Neutrophil (primary cell): ENCODE data around the gene ZNF385D.

ENCODE experiments used
- H3K27ac ChIP-seq: fragments of 200-600 bp; sonication (generic); 2 replicates; pipeline ENCODE4 v1.5.1; 2016; ENCODE audit warnings: mild to moderate bottlenecking, moderate library complexity
- H3K27me3 ChIP-seq: fragments of 200-600 bp; sonication (generic); 2 replicates; pipeline ENCODE4 v1.6.0; 2016; ENCODE audit warnings: mild to moderate bottlenecking
- H3K36me3 ChIP-seq: fragments of 200-600 bp; sonication (generic); 2 replicates; pipeline ENCODE4 v1.5.1; 2017
- H3K4me1 ChIP-seq, 2 experiments: fragments of 200-600 bp in 1 of 2; sonication (generic) in 1 of 2; 1 replicate in 1 of 2; 2 replicates in 1 of 2; pipeline versions ENCODE4 v1.5.1 to v1.6.1; 2013 to 2016; ENCODE audit warnings: low read depth in 1 of 2, low read length in 1 of 2, mild to moderate bottlenecking in 1 of 2, moderate library complexity in 1 of 2; ENCODE audit not compliant: control insufficient read depth in 1 of 2, insufficient read depth in 1 of 2
- H3K4me3 ChIP-seq, 2 experiments: fragments of 200-600 bp in 1 of 2; sonication (generic) in 1 of 2; 1 replicate in 1 of 2; 2 replicates in 1 of 2; pipeline ENCODE4 v1.5.1; 2013 to 2016; ENCODE audit warnings: low read depth in 1 of 2, low read length in 1 of 2, mild to moderate bottlenecking in 1 of 2, moderate library complexity in 1 of 2
- H3K9me3 ChIP-seq: fragments of 200-600 bp; sonication (generic); 2 replicates; pipeline ENCODE4 v1.5.1; 2016
- TF ChIP-seq, protein P1 (sequence below): fragments of 200-600 bp; sonication (generic); IDR thresholded peaks from 2 replicates; pipeline ENCODE4 v1.5.1; 2016; ENCODE audit warnings: antibody characterized with exemption

Gene ZNF385D

DNA sequence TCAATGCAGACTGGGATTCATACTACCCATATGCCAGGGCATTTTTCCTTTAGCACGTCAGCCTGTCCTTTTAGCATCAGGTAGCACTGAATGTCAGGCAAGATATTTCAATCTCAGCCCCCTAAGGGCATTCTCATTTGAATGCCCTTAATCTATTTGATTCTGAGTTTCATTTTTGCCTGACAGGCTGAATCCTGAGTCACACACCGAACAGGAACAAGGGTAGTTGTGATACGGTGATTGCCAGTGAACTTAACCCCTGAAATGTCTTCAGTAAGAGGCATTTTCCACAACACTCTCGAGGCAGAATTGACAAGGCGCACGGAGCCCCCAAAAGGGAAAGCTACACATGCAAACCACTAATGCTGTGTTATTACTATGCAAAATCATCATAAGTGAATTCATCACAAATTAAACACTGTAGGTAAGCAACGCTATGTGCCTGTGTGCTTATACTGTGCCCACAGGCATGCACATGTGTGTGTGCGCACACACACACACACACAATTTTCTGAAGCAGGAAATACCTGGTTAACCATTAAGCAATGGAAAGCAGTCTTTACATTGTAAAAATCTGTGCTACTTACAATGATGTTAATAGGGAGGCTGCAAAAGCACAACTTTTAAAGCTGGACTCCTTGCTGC lies 130.4 kb downstream of the ZNF385D start:
- Histone ChIP-seq H3K4me1 (no peaks in the 10 kb centered on the region), H3K27ac (no peak overlapping the region), H3K9me3 (no peaks in the 10 kb centered on the region), H3K27me3 (no peaks in the 10 kb centered on the region), H3K36me3 (no peaks in the 10 kb centered on the region), H3K4me3 (no peak overlapping the region)
- TF ChIP-seq, protein P1, sequence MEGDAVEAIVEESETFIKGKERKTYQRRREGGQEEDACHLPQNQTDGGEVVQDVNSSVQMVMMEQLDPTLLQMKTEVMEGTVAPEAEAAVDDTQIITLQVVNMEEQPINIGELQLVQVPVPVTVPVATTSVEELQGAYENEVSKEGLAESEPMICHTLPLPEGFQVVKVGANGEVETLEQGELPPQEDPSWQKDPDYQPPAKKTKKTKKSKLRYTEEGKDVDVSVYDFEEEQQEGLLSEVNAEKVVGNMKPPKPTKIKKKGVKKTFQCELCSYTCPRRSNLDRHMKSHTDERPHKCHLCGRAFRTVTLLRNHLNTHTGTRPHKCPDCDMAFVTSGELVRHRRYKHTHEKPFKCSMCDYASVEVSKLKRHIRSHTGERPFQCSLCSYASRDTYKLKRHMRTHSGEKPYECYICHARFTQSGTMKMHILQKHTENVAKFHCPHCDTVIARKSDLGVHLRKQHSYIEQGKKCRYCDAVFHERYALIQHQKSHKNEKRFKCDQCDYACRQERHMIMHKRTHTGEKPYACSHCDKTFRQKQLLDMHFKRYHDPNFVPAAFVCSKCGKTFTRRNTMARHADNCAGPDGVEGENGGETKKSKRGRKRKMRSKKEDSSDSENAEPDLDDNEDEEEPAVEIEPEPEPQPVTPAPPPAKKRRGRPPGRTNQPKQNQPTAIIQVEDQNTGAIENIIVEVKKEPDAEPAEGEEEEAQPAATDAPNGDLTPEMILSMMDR, result no peak

DNA sequence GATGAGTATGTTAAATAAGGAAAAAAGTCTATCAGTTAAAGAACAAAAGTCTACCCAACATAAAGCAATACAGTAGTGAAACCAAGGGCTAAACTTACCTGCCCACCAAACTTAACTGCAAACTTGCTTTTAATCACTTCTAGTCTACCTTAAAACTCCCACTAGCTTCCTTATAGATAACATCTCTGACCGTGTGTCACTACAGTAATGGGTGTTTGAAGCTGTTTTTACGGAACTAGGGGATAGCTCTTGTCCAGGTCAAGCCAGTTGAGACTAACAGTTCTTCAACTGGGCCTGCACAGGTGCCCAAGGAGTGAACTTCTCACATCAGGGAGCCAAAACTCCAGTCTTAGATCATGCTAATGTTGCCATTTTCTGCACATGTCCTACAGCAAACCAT lies 132.3 kb downstream of the ZNF385D start:
- Histone ChIP-seq H3K4me3 (no peak overlapping the region), H3K36me3 (no peaks in the 10 kb centered on the region), H3K27me3 (no peaks in the 10 kb centered on the region), H3K4me1 (no peaks in the 10 kb centered on the region), H3K9me3 (no peaks in the 10 kb centered on the region), H3K27ac (no peak overlapping the region)
- TF ChIP-seq, protein P1, result no peak

DNA sequence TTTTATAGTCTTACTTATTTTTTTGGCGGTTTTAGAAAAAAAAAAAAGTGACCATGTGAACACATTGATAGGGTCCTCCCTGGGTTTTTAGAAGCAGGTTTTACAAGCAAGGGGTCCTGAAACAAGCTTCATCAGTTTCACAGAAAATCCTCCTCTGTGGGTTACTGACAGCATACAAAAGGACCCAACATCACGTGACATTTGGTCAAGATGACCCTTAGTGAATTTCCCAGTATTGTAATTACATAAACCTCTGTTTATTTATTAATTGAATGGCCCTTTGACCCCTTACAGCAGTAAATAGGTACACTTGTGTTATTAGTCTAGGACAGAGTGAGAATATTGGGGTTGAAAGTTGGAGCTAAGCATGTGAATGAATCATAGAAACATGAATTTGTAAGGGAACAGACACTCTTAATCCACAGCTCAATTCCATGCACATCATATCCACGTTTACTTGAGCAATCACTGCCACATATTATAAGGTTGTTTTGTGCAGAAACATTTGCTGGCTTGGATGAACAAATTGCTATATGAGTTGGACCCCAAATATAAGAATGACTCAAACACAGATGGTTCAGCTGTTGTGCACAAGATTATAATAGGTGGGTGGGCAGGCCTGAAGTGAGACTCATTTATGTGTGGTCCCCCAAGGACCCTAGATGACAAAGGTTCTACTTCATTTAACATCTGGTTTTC lies 137.5 kb downstream of the ZNF385D start:
- Histone ChIP-seq H3K27ac (no peak overlapping the region), H3K36me3 (no peaks in the 10 kb centered on the region), H3K27me3 (no peaks in the 10 kb centered on the region), H3K4me1 (no peaks in the 10 kb centered on the region), H3K4me3 (no peak overlapping the region), H3K9me3 (no peaks in the 10 kb centered on the region)
- TF ChIP-seq, protein P1, result no peak

DNA sequence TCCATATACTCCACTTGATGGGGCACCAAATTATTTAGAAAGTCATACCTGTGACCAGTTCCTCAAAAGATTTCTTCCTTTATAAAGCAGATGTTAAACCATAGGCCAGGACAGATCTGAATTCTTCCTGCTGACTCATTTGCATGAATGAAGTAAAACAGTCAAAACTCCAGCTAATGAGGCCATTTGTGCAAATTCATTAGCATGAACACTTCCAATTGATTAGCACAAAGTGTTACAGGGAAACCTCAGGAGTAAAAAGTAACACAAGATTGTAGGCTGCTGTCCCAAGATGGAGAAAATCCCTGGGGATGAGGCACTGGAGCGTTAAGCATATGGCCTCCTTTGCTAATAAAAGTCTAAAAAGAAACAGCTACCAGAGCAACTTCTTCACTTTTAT lies 149.8 kb downstream of the ZNF385D start:
- TF ChIP-seq, protein P1, result no peak
- no peak overlapping the region for H3K27ac ChIP-seq
- H3K4me3 ChIP-seq, result no peak overlapping the region
- H3K9me3 ChIP-seq, result no peaks in the 10 kb centered on the region
- H3K36me3 ChIP-seq, result no peaks in the 10 kb centered on the region
- H3K4me1 ChIP-seq, result no peaks in the 10 kb centered on the region
- H3K27me3 ChIP-seq, result no peaks in the 10 kb centered on the region

DNA sequence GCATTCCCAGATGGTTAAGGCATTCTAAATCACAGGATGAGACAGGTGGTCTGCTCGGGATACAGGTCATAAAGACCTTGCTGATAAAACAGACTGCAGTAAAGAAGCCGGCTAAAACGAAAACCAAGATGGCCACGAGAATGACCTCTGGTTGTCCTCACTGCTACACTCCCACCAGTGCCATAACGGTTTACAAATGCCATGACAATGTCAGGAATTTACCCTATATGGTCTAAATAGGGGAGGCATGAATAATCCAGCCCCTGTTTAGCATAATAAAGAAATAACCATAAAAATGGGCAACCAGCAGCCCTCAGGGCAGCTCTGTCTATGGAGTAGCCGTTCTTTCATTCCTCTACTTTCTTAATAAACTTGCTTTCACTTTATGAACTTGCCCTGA lies 151.1 kb downstream of the ZNF385D start:
- H3K4me3 ChIP-seq, result no peak overlapping the region
- no peaks in the 10 kb centered on the region for H3K36me3 ChIP-seq
- H3K27me3 ChIP-seq, result no peaks in the 10 kb centered on the region
- TF ChIP-seq, protein P1, result no peak
- no peak overlapping the region for H3K27ac ChIP-seq
- H3K9me3 ChIP-seq, result no peaks in the 10 kb centered on the region
- H3K4me1 ChIP-seq, result no peaks in the 10 kb centered on the region
